Smooth muscle cell (in vitro differentiated cells): Measurements from ENCODE around the gene ERFE. TPM values are rescaled to one million over a fixed set of nuclear protein-coding genes. Genes with fewer than 3 reads are reported as not detected.

Experiments used
- DNase-seq: peaks from one replicate; lab custom pipeline; 2025; ENCODE audit not compliant: unreplicated experiment; lab: John Stamatoyannopoulos, UW
- H2AFZ ChIP-seq: fragments of 200-600 bp; sonication (generic); 2 replicates; pipeline ENCODE4 v1.6.0; 2016; ENCODE audit warnings: antibody characterized with exemption, low read depth, mild to moderate bottlenecking
- H3F3A ChIP-seq: fragments of 200-600 bp; sonication (generic); 2 replicates; pipeline ENCODE4 v1.6.0; 2017; ENCODE audit warnings: antibody characterized with exemption, low read depth
- H3K27ac ChIP-seq: fragments of 200-600 bp; sonication (generic); 2 replicates; pipeline ENCODE4 v1.5.1; 2016; ENCODE audit warnings: low read depth, mild to moderate bottlenecking
- H3K27me3 ChIP-seq: fragments of 200-600 bp; sonication (generic); 2 replicates; pipeline ENCODE4 v1.6.1; 2016; ENCODE audit warnings: low read depth, mild to moderate bottlenecking
- H3K36me3 ChIP-seq: fragments of 200-600 bp; sonication (generic); 2 replicates; pipeline ENCODE4 v1.5.1; 2016; ENCODE audit warnings: low read depth
- H3K4me1 ChIP-seq: fragments of 200-600 bp; sonication (generic); 2 replicates; pipeline ENCODE4 v1.5.1; 2016; ENCODE audit warnings: low read depth
- H3K4me2 ChIP-seq: fragments of 200-600 bp; sonication (generic); 2 replicates; pipeline ENCODE4 v1.6.0; 2016; ENCODE audit warnings: mild to moderate bottlenecking
- H3K4me3 ChIP-seq: fragments of 200-600 bp; sonication (generic); 2 replicates; pipeline ENCODE4 v1.5.1; 2016; ENCODE audit warnings: mild to moderate bottlenecking
- H3K79me2 ChIP-seq: fragments of 200-600 bp; sonication (generic); 2 replicates; pipeline ENCODE4 v1.6.0; 2016; ENCODE audit warnings: low read depth, mild to moderate bottlenecking
- H3K9ac ChIP-seq: fragments of 200-600 bp; sonication (generic); 2 replicates; pipeline ENCODE4 v1.6.0; 2016; ENCODE audit warnings: low read depth
- H3K9me3 ChIP-seq: fragments of 200-600 bp; sonication (generic); replicated peaks from 2 replicates; pipeline ENCODE4 v1.5.1; 2016; ENCODE audit warnings: low read depth
- H4K20me1 ChIP-seq: fragments of 200-600 bp; sonication (generic); 2 replicates; pipeline ENCODE4 v1.6.0; 2016; ENCODE audit warnings: low read depth
- WGBS: methylation state at CpG from one replicate; pipeline ENCODE4 v1.1.7; 2016; ENCODE audit warnings: low lambda C conversion rate; 5-methylcytosine and 5-hydroxymethylcytosine counted together
- polyA plus RNA-seq: library from polyadenylated mRNA; unstranded; fragments of >200 nt; fragmentation: Nextera tagmentation; extraction: Ambion mirVana; gene quantifications from 2 replicates; pipeline ENCODE4 v1.2.1, GENCODE V29; 2016
- total RNA-seq: library from RNA; depleted of rRNA; stranded (reverse); fragments of >200 nt; gene quantifications from 2 replicates; pipeline ENCODE4 v1.2.3, GENCODE V29; 2014
- TF ChIP-seq, protein P1 (sequence below): fragments of 200-600 bp; sonication (generic); IDR thresholded peaks from 2 replicates; pipeline ENCODE4 v1.5.1; 2017; ENCODE audit warnings: borderline replicate concordance, mild to moderate bottlenecking, antibody characterized with exemption; ENCODE audit not compliant: insufficient read depth, poor library complexity, severe bottlenecking

Gene ERFE
- total and polyA plus RNA-seq, 2 experiments from 2014 or later: 2.4 TPM; not detected in 1

- no peak overlapping the region for H3K4me2 ChIP-seq
- 92% methylated on average over 14 of the region's 14 CpGs for WGBS
- no peaks in the 10 kb centered on the region for H3K79me2 ChIP-seq
- peaks cover 8% of the 10 kb centered on the region for H3F3A ChIP-seq
- no peaks in the 10 kb centered on the region for H3K27me3 ChIP-seq
- no peaks in the 10 kb centered on the region for H3K9me3 ChIP-seq
- H3K4me1 ChIP-seq: no peaks in the 10 kb centered on the region
- H3K4me3 ChIP-seq: no peak overlapping the region
- TF ChIP-seq, protein P1, sequence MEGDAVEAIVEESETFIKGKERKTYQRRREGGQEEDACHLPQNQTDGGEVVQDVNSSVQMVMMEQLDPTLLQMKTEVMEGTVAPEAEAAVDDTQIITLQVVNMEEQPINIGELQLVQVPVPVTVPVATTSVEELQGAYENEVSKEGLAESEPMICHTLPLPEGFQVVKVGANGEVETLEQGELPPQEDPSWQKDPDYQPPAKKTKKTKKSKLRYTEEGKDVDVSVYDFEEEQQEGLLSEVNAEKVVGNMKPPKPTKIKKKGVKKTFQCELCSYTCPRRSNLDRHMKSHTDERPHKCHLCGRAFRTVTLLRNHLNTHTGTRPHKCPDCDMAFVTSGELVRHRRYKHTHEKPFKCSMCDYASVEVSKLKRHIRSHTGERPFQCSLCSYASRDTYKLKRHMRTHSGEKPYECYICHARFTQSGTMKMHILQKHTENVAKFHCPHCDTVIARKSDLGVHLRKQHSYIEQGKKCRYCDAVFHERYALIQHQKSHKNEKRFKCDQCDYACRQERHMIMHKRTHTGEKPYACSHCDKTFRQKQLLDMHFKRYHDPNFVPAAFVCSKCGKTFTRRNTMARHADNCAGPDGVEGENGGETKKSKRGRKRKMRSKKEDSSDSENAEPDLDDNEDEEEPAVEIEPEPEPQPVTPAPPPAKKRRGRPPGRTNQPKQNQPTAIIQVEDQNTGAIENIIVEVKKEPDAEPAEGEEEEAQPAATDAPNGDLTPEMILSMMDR: no peak
- no peaks in the 10 kb centered on the region for H4K20me1 ChIP-seq
- H3K36me3 ChIP-seq: no peaks in the 10 kb centered on the region
- DNase-seq: no peak
- H2AFZ ChIP-seq: no peak overlapping the region
- no peak overlapping the region for H3K9ac ChIP-seq
- no peak overlapping the region for H3K27ac ChIP-seq
Measured at GRCh38 chr2:238172439-238172838, 13.7 kb downstream of the ERFE start.

DNA sequence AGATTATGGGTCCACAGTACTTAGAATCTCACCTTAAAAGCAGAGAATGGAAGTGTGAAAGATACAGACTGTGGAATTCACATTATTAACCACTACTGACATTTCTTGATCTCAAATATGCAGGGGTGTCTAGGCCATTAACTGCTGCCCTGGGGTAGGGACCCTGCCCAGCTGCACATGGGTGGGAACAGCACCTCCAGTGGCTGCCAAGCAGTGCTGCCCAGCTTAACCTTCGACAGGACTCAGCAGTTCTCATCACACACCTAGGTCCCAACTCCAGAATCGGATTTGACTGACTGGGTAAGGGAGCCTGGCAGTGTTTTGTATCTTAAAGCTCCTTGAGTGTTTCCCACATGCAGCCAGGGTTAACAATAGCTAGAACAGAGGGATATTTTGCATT is 14.9 kb downstream of the ERFE start:
- Histone ChIP-seq H3K4me3 (no peak overlapping the region), H3K27me3 (no peaks in the 10 kb centered on the region), H3F3A (peaks cover 8% of the 10 kb centered on the region), H3K79me2 (no peaks in the 10 kb centered on the region), H4K20me1 (no peaks in the 10 kb centered on the region), H3K27ac (no peak overlapping the region), H3K9ac (no peak overlapping the region), H3K4me1 (no peaks in the 10 kb centered on the region), H3K9me3 (no peaks in the 10 kb centered on the region), H2AFZ (no peak overlapping the region), H3K4me2 (no peak overlapping the region), H3K36me3 (peaks cover 4% of the 10 kb centered on the region)
- no peak for DNase-seq
- TF ChIP-seq, protein P1: no peak
- WGBS: 97% methylated on average over 2 of the region's 2 CpGs

GRCh38 chr2:238174291-238174690 is 15.5 kb downstream of the ERFE start:
- Histone ChIP-seq H3K27ac (no peak overlapping the region), H3K9ac (no peak overlapping the region), H3K36me3 (peaks cover 10% of the 10 kb centered on the region), H3K4me3 (no peak overlapping the region), H4K20me1 (peaks cover 4% of the 10 kb centered on the region), H3K4me2 (no peak overlapping the region), H3F3A (peaks cover 8% of the 10 kb centered on the region), H3K9me3 (no peaks in the 10 kb centered on the region), H3K27me3 (no peaks in the 10 kb centered on the region), H3K4me1 (no peaks in the 10 kb centered on the region), H3K79me2 (no peaks in the 10 kb centered on the region), H2AFZ (no peak overlapping the region)
- 98% methylated on average over 8 of the region's 8 CpGs for WGBS
- DNase-seq: no peak
- TF ChIP-seq, protein P1: no peak

DNA sequence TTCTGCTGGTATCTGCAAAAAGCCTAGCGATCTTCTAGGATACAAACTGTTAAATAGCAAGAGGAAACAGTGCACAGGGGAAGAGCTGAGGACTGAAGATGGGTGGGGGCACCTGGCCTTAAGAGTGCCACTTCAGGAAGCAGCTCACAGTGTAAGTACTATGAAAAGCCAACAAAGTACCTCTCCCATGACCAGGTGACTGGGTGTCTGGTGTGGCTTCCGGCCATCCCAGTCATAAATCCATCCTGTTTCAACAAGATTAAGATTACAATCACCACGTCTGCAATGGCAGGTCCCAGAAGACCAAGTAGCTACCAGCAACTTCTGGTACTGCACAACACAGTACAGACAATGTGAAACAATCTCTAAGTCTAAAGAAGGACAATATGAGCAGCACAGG is 15.9 kb downstream of the ERFE start:
- H2AFZ ChIP-seq: no peak overlapping the region
- H3K27me3 ChIP-seq: no peaks in the 10 kb centered on the region
- peaks cover 14% of the 10 kb centered on the region for H3K36me3 ChIP-seq
- no peaks in the 10 kb centered on the region for H3K4me1 ChIP-seq
- H3F3A ChIP-seq: peaks cover 8% of the 10 kb centered on the region
- TF ChIP-seq, protein P1: no peak
- no peaks in the 10 kb centered on the region for H3K9me3 ChIP-seq
- peaks cover 4% of the 10 kb centered on the region for H4K20me1 ChIP-seq
- no peak overlapping the region for H3K27ac ChIP-seq
- H3K4me2 ChIP-seq: no peak overlapping the region
- no peak overlapping the region for H3K4me3 ChIP-seq
- H3K79me2 ChIP-seq: no peaks in the 10 kb centered on the region
- WGBS: 81% methylated on average over 3 of the region's 3 CpGs
- no peak overlapping the region for H3K9ac ChIP-seq
- no peak for DNase-seq
